ENCODE measurements around the gene CDCP1. TPM values are rescaled to one million over a fixed set of nuclear protein-coding genes. Genes with fewer than 3 reads are reported as not detected.

The CDCP1 gene
- total RNA-seq, 4 donors from 2014 or later = 1.2 to 6.4 (median 2.1) TPM

GRCh38 chr3:45176912-45177311 is 30.7 kb upstream of the CDCP1 start:
- Histone ChIP-seq H3K36me3 (no peaks in the 10 kb centered on the region), H3K27me3 (no peaks in the 10 kb centered on the region), H3K9me3 (no peaks in the 10 kb centered on the region), H3K4me1 (peaks cover 0 to 20% (median 11%) of the 10 kb centered on the region in 4 donors), H3K4me3 (no peak overlapping the region), H3K27ac (replicated peaks in 1 of 4) (no peak overlapping the region)
- DNase-seq (ENCODE audit: extremely low spot score) = no peak
- TF ChIP-seq EP300 (IDR thresholded peaks at IDR 0.05) = no peak
- no peak for TF ChIP-seq CTCF (IDR thresholded peaks at IDR 0.05)
- no peak for TF ChIP-seq POLR2AphosphoS5 (IDR thresholded peaks at IDR 0.05)
- no peak for TF ChIP-seq POLR2A (IDR thresholded peaks at IDR 0.05; ENCODE audit: low read depth)
- 84% methylated on average over 4 of the region's 4 CpGs for WGBS
- intact Hi-C loops (cut with DNase I) = no loop called here

- no peaks in the 10 kb centered on the region for H3K27me3 ChIP-seq
These were observed 28.1 kb upstream of the CDCP1 start for GRCh38 chr3:45174234-45174633.

GRCh38 chr3:45173776-45174175 is 27.6 kb upstream of the CDCP1 start:
- H3K9me3 ChIP-seq = no peaks in the 10 kb centered on the region
- H3K27ac ChIP-seq (replicated peaks in 1 of 4) = no peak overlapping the region
- no peak for DNase-seq (ENCODE audit: extremely low spot score)
- no peaks in the 10 kb centered on the region for H3K36me3 ChIP-seq
- no peak for TF ChIP-seq POLR2A (IDR thresholded peaks at IDR 0.05; ENCODE audit: low read depth)
- no peak for TF ChIP-seq POLR2AphosphoS5 (IDR thresholded peaks at IDR 0.05)
- TF ChIP-seq EP300 (IDR thresholded peaks at IDR 0.05) = no peak
- no peak for TF ChIP-seq CTCF (IDR thresholded peaks at IDR 0.05)
- intact Hi-C loops (cut with DNase I) = no loop called here
- WGBS = 96% methylated on average over 1 of the region's 1 CpG
- peaks cover 5 to 29% (median 22%) of the 10 kb centered on the region in 4 donors for H3K4me1 ChIP-seq
- H3K4me3 ChIP-seq = no peak overlapping the region
- H3K27me3 ChIP-seq = no peaks in the 10 kb centered on the region

More at GRCh38 chr3:45174234-45174633, 28.1 kb upstream of the CDCP1 start:
- no peak for DNase-seq (ENCODE audit: extremely low spot score)
- Histone ChIP-seq H3K4me1 (peaks cover 5 to 30% (median 22%) of the 10 kb centered on the region in 4 donors), H3K27ac (replicated peaks in 1 of 4) (no peak overlapping the region), H3K36me3 (no peaks in the 10 kb centered on the region), H3K9me3 (no peaks in the 10 kb centered on the region), H3K4me3 (no peak overlapping the region)
- TF ChIP-seq POLR2AphosphoS5 (IDR thresholded peaks at IDR 0.05) (no peak), CTCF (IDR thresholded peaks at IDR 0.05) (no peak), POLR2A (IDR thresholded peaks at IDR 0.05; ENCODE audit: low read depth) (no peak), EP300 (IDR thresholded peaks at IDR 0.05) (no peak)
- intact Hi-C loops (cut with DNase I) = no loop called here
- WGBS = 44% methylated on average over 2 of the region's 2 CpGs

- Histone ChIP-seq H3K9me3 (no peaks in the 10 kb centered on the region), H3K4me1 (peaks cover 8 to 26% (median 22%) of the 10 kb centered on the region in 4 donors), H3K4me3 (no peak overlapping the region), H3K27ac (replicated peaks in 1 of 4) (no peak overlapping the region), H3K27me3 (no peaks in the 10 kb centered on the region), H3K36me3 (no peaks in the 10 kb centered on the region)
- 70% methylated on average over 4 of the region's 4 CpGs for WGBS
- TF ChIP-seq POLR2AphosphoS5 (IDR thresholded peaks at IDR 0.05) (no peak), CTCF (IDR thresholded peaks at IDR 0.05) (no peak), POLR2A (IDR thresholded peaks at IDR 0.05; ENCODE audit: low read depth) (no peak), EP300 (IDR thresholded peaks at IDR 0.05) (no peak)
- intact Hi-C loops (cut with DNase I) = no loop called here
- DNase-seq (ENCODE audit: extremely low spot score) = no peak
These were observed 25.1 kb upstream of the CDCP1 start for GRCh38 chr3:45171283-45171682.

GRCh38 chr3:45170096-45170495 is 23.9 kb upstream of the CDCP1 start:
- H3K9me3 ChIP-seq = no peaks in the 10 kb centered on the region
- no peaks in the 10 kb centered on the region for H3K36me3 ChIP-seq
- no peak overlapping the region for H3K4me3 ChIP-seq
- intact Hi-C loops (cut with DNase I) = no loop called here
- peak overlapping the region in 3 of 4 donors; percentile 16 to 57 (median 37) for H3K27ac ChIP-seq (replicated peaks in 1 of 4)
- H3K27me3 ChIP-seq = no peaks in the 10 kb centered on the region
- H3K4me1 ChIP-seq = peaks cover 8 to 26% (median 22%) of the 10 kb centered on the region in 4 donors
- no peak for TF ChIP-seq CTCF (IDR thresholded peaks at IDR 0.05)
- TF ChIP-seq POLR2AphosphoS5 (IDR thresholded peaks at IDR 0.05) = peak in 1 of 2 donors; percentile 61
- no peak for TF ChIP-seq POLR2A (IDR thresholded peaks at IDR 0.05; ENCODE audit: low read depth)
- TF ChIP-seq EP300 (IDR thresholded peaks at IDR 0.05) = no peak
- 37% methylated on average over 3 of the region's 3 CpGs for WGBS
- no peak for DNase-seq (ENCODE audit: extremely low spot score)
